CD4-positive, alpha-beta T cell treated with Interleukin-15 for 4 hours (primary cell): ENCODE results near the gene B3GNT7.
"Not testable (repeated sequence)": the region's sequence is repeated elsewhere in the genome, so short reads cannot be mapped to it uniquely, and the experiment has no call there.

Experiments used
- DNase-seq: peaks from one replicate; pipeline ENCODE4 v3.0.0-alpha.2; 2020; ENCODE audit warnings: low spot score

Gene B3GNT7

GRCh38 chr2:231427116-231427515 lies 31.6 kb downstream of the B3GNT7 start:
- DNase-seq: no peak

DNA sequence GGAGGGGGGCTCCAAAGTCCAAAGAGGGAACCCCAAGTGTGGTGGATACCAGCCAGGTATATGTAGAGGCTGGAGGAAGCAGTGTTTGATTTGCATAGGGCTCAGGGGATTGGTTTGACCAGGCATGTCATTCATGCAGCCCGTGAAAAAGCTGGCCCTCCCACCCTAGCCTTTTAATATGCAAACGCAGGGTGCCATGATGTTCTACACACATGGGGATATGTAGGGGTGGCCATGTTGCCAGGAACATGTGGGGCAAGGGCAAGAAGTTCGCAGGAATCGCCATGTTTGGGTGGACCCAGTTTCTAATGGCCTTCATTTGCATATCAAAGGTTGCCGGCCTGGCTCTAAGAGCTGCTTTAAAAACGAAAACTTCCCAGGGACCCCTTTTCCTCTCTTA lies 33.6 kb downstream of the B3GNT7 start:
- DNase-seq: no peak

DNA sequence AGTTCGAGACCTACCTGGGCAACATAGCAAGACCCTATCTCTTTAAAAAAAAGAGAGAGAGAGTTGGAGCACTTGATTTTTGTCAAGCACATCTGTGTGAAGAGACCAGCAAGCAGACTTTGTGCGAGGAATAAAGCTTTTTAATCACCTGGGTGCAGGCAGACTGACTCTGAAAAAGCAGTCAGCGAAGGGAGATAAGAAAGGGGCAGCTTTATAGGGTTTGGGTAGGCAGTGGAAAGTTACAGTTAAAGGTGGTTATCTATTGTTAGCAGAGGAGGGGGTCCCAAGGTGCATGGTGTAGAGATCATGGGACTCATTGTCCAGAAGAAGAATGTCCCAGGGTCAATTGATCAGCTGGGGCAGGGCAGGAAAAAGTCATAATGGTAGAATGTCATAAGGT lies 34.4 kb downstream of the B3GNT7 start:
- DNase-seq: no peak

- DNase-seq: not testable (repeated sequence)
Observed at GRCh38 chr2:231430437-231430836, 34.9 kb downstream of the B3GNT7 start.

DNA sequence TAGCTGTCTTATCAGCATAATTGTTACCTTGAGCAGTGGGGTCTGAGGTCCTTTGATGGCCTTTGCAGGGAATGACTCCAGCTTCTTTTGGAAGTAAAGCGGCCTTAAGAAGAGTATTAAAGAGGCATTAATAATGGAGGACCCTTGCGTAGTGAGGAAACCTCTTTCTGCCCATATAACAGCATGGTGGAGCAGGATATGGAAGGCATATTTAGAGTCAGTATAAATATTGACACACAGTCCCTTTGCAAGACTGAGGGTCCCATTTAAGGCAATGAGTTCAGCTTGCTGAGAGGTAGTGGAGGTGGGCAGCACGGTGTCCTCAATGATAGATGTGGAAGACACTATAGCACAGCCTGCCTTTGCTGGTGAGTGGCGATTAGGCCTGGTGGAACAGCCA lies 36.1 kb downstream of the B3GNT7 start:
- no peak for DNase-seq

- DNase-seq: no peak
Observed at GRCh38 chr2:231433990-231434389, 38.5 kb downstream of the B3GNT7 start.

GRCh38 chr2:231436957-231437356 lies 41.4 kb downstream of the B3GNT7 start:
- no peak for DNase-seq

DNA sequence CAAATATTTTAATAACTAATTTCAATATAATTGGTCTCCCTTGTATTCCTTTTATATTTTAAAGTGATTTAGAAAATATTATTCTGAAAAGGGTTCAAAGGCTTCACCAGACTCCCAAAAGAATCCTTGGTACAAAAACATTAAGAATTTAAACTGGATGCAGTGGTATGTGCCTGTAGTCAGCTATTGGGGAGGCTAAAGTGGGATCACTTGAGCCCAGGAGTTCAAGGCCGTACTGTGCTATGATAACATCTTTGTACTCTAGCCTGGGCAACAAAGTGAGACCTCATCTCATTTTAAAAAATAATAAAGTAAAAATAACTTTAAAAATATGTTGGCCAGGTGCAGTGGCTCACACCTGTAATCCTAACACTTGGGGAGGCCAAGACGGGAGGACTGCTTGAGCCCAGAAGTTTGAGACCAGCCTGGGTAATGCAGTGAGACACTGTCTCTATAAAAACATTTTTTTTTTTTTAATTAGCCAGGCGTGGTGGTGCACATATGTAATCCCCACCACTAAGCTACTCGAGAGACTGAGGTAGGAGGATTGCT lies 54.1 kb downstream of the B3GNT7 start:
- no peak for DNase-seq

DNA sequence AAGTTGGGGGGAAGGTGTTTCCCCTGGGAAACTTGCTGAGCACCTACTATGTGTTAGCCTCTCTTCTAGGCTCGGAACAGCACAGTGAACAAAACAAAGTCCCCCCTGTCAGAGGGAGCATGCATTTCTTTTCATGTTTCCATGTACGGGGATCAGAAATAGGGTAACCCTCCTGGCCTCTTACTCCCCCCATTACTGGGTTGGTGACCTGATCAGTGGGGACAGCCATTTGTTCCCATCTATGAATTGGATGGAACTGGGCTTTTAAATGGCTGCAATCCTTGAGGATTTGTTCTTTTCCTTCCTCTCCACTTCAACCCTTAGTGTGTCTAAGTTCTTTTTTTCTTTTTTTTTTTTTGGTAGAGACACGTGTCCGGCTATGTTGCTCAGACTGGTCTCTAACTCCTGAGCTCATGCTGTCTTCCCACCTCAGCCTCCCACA lies 55.1 kb downstream of the B3GNT7 start:
- no peak for DNase-seq
